Kidney epithelial cell (primary cell): ENCODE measurements around the gene KIF17. TPM values are rescaled to one million over a fixed set of nuclear protein-coding genes. Genes with fewer than 3 reads are reported as not detected.

Experiments used
- DNase-seq: peaks from one replicate; pipeline ENCODE4 v3.0.0-alpha.2; 2010; ENCODE audit warnings: low read depth
- H3K27me3 ChIP-seq: 2 replicates; pipeline ENCODE4 v1.6.0; 2011; ENCODE audit warnings: low read length; ENCODE audit not compliant: control insufficient read depth, insufficient read depth
- H3K36me3 ChIP-seq: 2 replicates; pipeline ENCODE4 v1.5.1; 2011; ENCODE audit warnings: low read length; ENCODE audit not compliant: control insufficient read depth, insufficient read depth
- H3K4me3 ChIP-seq: 2 replicates; pipeline ENCODE4 v1.5.1; 2011; ENCODE audit warnings: low read depth, mild to moderate bottlenecking, control low read depth, low read length
- total RNA-seq: library from RNA; depleted of rRNA; stranded (reverse); fragments of >200 nt; gene quantifications from 2 replicates; pipeline ENCODE4 v1.2.3, GENCODE V29; 2015
- TF ChIP-seq, protein P1 (sequence below): IDR thresholded peaks from 2 replicates; pipeline ENCODE4 v1.5.1; 2011; ENCODE audit warnings: mild to moderate bottlenecking, moderate library complexity, low read length, control low read depth, inconsistent platforms; ENCODE audit not compliant: insufficient read depth, poor library complexity, severe bottlenecking

Gene KIF17
- total RNA-seq, 1 donor from 2014 or later, result 1.3 TPM

DNA sequence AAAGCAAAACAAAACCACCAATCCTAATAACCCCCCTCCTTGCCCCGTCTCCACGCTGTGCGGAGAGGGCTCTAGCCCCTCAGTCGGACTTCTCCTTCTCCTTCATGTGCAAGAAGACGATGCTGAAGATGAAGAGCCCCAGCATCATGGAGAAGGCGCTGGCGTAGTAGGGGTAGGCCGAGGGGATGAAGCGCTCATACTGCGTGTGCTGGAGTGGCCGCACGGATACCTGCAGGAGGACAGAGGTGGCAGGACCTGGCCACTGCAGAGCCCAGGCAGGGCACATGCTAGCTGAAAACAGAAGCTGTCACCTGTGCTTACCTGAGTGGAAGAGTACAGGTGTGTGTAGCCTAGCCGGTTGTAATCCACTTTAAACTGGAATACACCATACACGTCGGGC lies 65.5 kb downstream of the KIF17 start:
- H3K4me3 ChIP-seq, result no peak overlapping the region
- DNase-seq, result no peak
- TF ChIP-seq, protein P1, sequence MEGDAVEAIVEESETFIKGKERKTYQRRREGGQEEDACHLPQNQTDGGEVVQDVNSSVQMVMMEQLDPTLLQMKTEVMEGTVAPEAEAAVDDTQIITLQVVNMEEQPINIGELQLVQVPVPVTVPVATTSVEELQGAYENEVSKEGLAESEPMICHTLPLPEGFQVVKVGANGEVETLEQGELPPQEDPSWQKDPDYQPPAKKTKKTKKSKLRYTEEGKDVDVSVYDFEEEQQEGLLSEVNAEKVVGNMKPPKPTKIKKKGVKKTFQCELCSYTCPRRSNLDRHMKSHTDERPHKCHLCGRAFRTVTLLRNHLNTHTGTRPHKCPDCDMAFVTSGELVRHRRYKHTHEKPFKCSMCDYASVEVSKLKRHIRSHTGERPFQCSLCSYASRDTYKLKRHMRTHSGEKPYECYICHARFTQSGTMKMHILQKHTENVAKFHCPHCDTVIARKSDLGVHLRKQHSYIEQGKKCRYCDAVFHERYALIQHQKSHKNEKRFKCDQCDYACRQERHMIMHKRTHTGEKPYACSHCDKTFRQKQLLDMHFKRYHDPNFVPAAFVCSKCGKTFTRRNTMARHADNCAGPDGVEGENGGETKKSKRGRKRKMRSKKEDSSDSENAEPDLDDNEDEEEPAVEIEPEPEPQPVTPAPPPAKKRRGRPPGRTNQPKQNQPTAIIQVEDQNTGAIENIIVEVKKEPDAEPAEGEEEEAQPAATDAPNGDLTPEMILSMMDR, result no peak
- no peaks in the 10 kb centered on the region for H3K27me3 ChIP-seq
- peaks cover 7% of the 10 kb centered on the region for H3K36me3 ChIP-seq

DNA sequence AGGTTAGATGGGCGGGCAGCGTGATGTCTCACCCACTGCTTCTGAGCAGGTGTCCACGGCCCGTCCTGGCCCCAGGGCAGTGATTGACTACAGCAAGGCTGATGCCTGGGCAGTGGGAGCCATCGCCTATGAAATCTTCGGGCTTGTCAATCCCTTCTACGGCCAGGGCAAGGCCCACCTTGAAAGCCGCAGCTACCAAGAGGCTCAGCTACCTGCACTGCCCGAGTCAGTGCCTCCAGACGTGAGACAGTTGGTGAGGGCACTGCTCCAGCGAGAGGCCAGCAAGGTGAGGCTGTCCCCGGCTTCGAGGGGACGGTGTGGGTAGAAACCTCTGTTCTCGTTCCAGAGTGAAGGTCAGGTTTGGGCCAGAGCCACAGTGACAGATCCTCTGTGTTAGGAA lies 68.9 kb downstream of the KIF17 start:
- Histone ChIP-seq H3K36me3 (peaks cover 4% of the 10 kb centered on the region), H3K27me3 (no peaks in the 10 kb centered on the region), H3K4me3 (no peak overlapping the region)
- DNase-seq, result no peak
- TF ChIP-seq, protein P1, result no peak

DNA sequence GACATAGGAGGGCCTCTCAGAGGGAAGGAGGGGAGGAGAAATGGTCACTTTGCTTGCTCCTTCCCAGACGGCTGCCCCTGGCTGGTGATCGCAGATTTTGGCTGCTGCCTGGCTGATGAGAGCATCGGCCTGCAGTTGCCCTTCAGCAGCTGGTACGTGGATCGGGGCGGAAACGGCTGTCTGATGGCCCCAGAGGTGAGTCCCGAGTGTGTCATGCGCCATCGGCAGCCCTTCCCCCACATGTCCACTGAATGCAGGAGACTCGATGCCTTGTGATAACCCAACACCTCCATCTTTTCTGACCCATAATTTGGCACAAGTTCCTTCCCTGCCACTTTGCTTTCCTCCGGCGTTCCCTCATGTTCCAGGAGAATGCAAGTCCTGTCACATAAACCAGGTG lies 69.4 kb downstream of the KIF17 start:
- H3K4me3 ChIP-seq, result no peak overlapping the region
- H3K36me3 ChIP-seq, result peaks cover 3% of the 10 kb centered on the region
- H3K27me3 ChIP-seq, result no peaks in the 10 kb centered on the region
- DNase-seq, result no peak
- TF ChIP-seq, protein P1, result no peak

DNA sequence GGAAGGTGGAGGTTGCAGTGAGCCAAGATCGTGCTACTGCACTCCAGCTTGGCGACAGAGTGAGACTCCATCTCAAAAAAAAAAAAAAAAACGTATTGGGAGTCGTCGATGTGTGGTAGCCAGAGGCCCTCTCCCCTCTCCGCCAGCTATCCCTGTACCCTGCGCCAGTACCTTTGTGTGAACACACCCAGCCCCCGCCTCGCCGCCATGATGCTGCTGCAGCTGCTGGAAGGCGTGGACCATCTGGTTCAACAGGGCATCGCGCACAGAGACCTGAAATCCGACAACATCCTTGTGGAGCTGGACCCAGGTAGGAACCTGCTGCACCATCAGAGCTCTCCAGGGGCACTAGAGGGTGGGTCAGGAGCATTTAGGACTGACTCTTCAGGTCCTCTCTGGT lies 72.4 kb downstream of the KIF17 start:
- DNase-seq, result no peak
- Histone ChIP-seq H3K27me3 (no peaks in the 10 kb centered on the region), H3K4me3 (no peak overlapping the region), H3K36me3 (no peaks in the 10 kb centered on the region)
- TF ChIP-seq, protein P1, result no peak

DNA sequence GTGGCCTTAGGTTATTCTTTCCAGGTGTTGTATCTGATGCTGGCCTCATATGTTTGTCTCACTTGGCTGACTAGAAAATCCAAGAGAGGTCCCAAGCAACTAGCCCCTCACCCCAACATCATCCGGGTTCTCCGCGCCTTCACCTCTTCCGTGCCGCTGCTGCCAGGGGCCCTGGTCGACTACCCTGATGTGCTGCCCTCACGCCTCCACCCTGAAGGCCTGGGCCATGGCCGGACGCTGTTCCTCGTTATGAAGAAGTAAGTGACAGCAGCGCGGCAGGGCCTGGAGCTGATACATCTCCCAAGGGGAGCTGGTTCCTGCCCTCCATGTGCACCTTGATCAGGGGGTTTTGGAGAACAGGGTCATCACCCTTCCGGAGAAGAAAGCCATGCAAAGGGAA lies 73.4 kb downstream of the KIF17 start:
- no peak for DNase-seq
- Histone ChIP-seq H3K36me3 (peaks cover 2% of the 10 kb centered on the region), H3K27me3 (no peaks in the 10 kb centered on the region), H3K4me3 (no peak overlapping the region)
- TF ChIP-seq, protein P1, result no peak

DNA sequence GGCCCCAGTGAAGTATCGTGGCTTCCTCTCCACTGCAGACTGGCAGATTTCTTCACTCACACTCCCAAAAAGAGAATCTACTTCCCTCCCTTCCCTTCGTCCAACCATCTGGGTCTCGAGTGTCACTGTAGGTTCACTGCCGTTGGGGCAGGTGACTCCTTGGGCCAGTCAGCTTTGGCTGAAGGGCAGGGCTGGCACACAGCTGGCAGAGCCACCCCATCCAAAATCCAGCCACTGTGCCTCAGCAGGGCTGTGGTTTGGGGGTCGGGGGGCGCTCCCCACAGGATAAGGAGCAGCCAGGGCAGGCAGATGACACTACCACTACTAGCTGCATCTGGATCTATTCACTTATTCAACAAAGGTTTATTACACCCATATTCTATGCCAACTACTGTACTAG lies 74.7 kb downstream of the KIF17 start:
- TF ChIP-seq, protein P1, result no peak
- DNase-seq, result no peak
- no peak overlapping the region for H3K4me3 ChIP-seq

More for the DNA sequence above, 74.7 kb downstream of the KIF17 start:
- Histone ChIP-seq H3K36me3 (peaks cover 3% of the 10 kb centered on the region), H3K27me3 (no peaks in the 10 kb centered on the region)
